NCI-H1105 treated with DMSO at 0.1 percent for 48 hours (cell line): ENCODE measurements around the gene HMBS.
"Not testable (repeated sequence)": the region's sequence is repeated elsewhere in the genome, so short reads cannot be mapped to it uniquely, and the experiment has no call there.

Experiments used
- DNase-seq: peaks from one replicate; lab custom pipeline; 2025; lab: John Stamatoyannopoulos, UW

Gene HMBS

GRCh38 chr11:119084663-119085436 is at the start of gene HMBS:
Gene HMBS, plus strand, starts transcription at chr11:119084881. Its CDS starts 153 bp downstream, at chr11:119085034.
- DNase-seq, result peak; percentile 97

GRCh38 chr11:119038884-119039283 is 45.8 kb upstream of the HMBS start:
- no peak for DNase-seq

- not testable (repeated sequence) for DNase-seq
Observed at GRCh38 chr11:119039471-119039870, 45.2 kb upstream of the HMBS start.

GRCh38 chr11:119041821-119042514 is 42.7 kb upstream of the HMBS start:
- no peak for DNase-seq

GRCh38 chr11:119042927-119043326 is 41.8 kb upstream of the HMBS start:
- no peak for DNase-seq

GRCh38 chr11:119044708-119045107 is 40.0 kb upstream of the HMBS start:
- DNase-seq, result no peak

- DNase-seq, result no peak
Observed at GRCh38 chr11:119046489-119046888, 38.2 kb upstream of the HMBS start.

- no peak for DNase-seq
Observed at GRCh38 chr11:119047205-119047604, 37.5 kb upstream of the HMBS start.

- no peak for DNase-seq
Observed at GRCh38 chr11:119048644-119049043, 36.0 kb upstream of the HMBS start.

- no peak for DNase-seq
Observed at GRCh38 chr11:119049081-119049480, 35.6 kb upstream of the HMBS start.

- DNase-seq, result no peak
Observed at GRCh38 chr11:119051440-119052162, 33.1 kb upstream of the HMBS start.

- DNase-seq, result no peak
Observed at GRCh38 chr11:119052163-119052814, 32.4 kb upstream of the HMBS start.

- DNase-seq, result no peak
Observed at GRCh38 chr11:119054418-119054817, 30.3 kb upstream of the HMBS start.

- peak; percentile 11 for DNase-seq
Observed at GRCh38 chr11:119055901-119056300, 28.8 kb upstream of the HMBS start.

- DNase-seq, result peak; percentile 41
Observed at GRCh38 chr11:119056421-119056999, 28.2 kb upstream of the HMBS start.

- peak; percentile 98 for DNase-seq
Observed at GRCh38 chr11:119057000-119057769, 27.5 kb upstream of the HMBS start, which contains the start of gene HYOU1. Gene HYOU1, minus strand, starts transcription at chr11:119057205. Its CDS starts 1,045 bp downstream, at chr11:119056160.

- DNase-seq, result not testable (repeated sequence)
Observed at GRCh38 chr11:119059128-119059527, 25.6 kb upstream of the HMBS start.

GRCh38 chr11:119061256-119061655 is 23.4 kb upstream of the HMBS start:
- no peak for DNase-seq

- DNase-seq, result no peak
Observed at GRCh38 chr11:119062779-119063178, 21.9 kb upstream of the HMBS start.

- DNase-seq, result peak; percentile 28
Observed at GRCh38 chr11:119065369-119065768, 19.3 kb upstream of the HMBS start.
